ENCODE results near the gene OR51D1.

The OR51D1 gene

DNA sequence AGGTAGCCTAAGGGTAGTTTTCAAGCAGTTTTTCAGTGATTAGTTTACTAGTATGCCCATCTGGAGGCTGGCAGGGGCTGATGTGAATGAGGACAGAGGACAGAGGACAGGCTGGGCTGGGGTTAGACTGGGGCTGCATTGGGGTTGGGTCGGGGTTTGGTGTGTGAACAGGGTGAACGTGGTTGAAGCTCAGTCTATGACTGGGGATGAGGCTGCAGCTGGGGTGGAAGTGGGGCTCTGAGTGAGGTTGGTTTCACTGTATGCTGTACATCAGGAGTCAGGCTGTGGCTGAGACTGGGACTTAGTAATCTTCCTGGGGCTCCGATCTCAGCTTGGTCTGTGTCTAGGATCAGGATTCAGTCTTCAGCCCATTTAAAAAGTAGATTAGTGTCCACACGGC is 7.0 kb downstream of the OR51D1 start:
- H3K4me3 ChIP-seq (ENCODE audit: control insufficient read depth, low read depth, low read length): no peak overlapping the region
- no peak for DNase-seq (ENCODE audit: low read depth)
- TF ChIP-seq, protein P1, sequence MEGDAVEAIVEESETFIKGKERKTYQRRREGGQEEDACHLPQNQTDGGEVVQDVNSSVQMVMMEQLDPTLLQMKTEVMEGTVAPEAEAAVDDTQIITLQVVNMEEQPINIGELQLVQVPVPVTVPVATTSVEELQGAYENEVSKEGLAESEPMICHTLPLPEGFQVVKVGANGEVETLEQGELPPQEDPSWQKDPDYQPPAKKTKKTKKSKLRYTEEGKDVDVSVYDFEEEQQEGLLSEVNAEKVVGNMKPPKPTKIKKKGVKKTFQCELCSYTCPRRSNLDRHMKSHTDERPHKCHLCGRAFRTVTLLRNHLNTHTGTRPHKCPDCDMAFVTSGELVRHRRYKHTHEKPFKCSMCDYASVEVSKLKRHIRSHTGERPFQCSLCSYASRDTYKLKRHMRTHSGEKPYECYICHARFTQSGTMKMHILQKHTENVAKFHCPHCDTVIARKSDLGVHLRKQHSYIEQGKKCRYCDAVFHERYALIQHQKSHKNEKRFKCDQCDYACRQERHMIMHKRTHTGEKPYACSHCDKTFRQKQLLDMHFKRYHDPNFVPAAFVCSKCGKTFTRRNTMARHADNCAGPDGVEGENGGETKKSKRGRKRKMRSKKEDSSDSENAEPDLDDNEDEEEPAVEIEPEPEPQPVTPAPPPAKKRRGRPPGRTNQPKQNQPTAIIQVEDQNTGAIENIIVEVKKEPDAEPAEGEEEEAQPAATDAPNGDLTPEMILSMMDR (IDR thresholded peaks at IDR 0.05; ENCODE audit: control insufficient read depth, insufficient read depth, low read depth, low read length, missing control alignments): no peak

DNA sequence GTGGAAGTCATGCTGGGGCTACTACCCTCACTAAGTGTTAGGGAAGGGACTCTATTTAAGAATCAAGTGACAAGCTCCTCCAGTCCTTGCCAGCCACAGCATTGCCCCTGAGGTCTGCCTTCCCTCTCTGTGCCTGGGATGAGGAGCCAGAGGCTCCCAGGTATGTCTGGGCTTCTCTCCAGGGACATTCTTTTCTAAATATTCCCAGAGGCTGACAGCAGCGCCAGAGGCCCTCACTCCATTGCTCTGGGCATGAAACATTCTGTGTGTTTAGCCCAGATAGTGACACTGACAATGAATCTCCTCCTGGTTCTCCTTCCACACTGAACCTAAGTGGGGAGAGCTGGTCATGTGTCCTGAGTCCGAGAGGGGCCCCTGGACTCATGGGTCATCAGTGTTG is 8.7 kb downstream of the OR51D1 start:
- H3K4me3 ChIP-seq (ENCODE audit: control insufficient read depth, low read depth, low read length): no peak overlapping the region
- DNase-seq (ENCODE audit: low read depth): no peak
- TF ChIP-seq, protein P1 (IDR thresholded peaks at IDR 0.05; ENCODE audit: control insufficient read depth, insufficient read depth, low read depth, low read length, missing control alignments): no peak

DNA sequence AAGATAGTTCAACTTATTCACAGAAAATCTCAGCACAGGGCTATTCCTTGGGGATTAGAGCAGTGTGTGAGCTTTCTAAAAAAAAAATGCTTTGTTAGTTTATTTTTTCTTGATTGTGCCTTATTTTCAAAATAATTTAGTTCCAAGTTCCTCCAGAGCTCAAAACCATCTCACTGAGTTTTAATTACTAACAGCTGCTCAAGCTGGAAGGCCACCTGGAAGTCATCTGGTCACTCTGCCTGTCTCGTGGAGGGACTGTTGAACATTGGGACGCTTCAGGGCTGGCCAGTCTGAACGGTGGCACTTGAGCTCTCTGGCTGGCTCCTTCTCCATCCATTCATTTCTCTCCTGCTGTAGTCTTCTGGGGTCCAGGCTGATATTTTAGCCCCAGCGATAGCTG is 10.5 kb downstream of the OR51D1 start:
- TF ChIP-seq, protein P1 (IDR thresholded peaks at IDR 0.05; ENCODE audit: control insufficient read depth, insufficient read depth, low read depth, low read length, missing control alignments): no peak
- no peak for DNase-seq (ENCODE audit: low read depth)

DNA sequence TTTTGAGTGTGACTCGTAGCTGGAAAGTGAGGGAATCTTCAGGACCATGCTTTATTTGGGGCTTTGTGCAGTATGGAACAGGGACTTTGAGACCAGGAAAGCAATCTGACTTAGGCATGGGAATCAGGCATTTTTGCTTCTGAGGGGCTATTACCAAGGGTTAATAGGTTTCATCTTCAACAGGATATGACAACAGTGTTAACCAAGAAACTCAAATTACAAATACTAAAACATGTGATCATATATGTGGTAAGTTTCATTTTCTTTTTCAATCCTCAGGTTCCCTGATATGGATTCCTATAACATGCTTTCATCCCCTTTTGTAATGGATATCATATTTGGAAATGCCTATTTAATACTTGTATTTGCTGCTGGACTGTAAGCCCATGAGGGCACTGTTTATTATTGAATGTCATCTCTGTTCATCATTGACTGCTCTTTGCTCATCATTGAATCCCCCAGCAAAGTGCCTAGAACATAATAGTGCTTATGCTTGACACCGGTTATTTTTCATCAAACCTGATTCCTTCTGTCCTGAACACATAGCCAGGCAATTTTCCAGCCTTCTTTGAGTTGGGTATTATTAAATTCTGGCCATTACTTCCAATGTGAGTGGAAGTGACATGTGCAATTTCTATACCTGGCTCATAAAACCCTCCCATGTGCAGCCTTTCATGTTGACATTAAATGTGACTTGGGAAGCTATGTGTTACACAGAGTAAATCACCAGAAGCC is 17.5 kb downstream of the OR51D1 start:
- H3K4me3 ChIP-seq (ENCODE audit: control insufficient read depth, low read depth, low read length): no peak overlapping the region
- no peak for DNase-seq (ENCODE audit: low read depth)
- TF ChIP-seq, protein P1 (IDR thresholded peaks at IDR 0.05; ENCODE audit: control insufficient read depth, insufficient read depth, low read depth, low read length, missing control alignments): no peak

More for the DNA sequence above, 10.5 kb downstream of the OR51D1 start:
- H3K4me3 ChIP-seq (ENCODE audit: control insufficient read depth, low read depth, low read length): no peak overlapping the region

DNA sequence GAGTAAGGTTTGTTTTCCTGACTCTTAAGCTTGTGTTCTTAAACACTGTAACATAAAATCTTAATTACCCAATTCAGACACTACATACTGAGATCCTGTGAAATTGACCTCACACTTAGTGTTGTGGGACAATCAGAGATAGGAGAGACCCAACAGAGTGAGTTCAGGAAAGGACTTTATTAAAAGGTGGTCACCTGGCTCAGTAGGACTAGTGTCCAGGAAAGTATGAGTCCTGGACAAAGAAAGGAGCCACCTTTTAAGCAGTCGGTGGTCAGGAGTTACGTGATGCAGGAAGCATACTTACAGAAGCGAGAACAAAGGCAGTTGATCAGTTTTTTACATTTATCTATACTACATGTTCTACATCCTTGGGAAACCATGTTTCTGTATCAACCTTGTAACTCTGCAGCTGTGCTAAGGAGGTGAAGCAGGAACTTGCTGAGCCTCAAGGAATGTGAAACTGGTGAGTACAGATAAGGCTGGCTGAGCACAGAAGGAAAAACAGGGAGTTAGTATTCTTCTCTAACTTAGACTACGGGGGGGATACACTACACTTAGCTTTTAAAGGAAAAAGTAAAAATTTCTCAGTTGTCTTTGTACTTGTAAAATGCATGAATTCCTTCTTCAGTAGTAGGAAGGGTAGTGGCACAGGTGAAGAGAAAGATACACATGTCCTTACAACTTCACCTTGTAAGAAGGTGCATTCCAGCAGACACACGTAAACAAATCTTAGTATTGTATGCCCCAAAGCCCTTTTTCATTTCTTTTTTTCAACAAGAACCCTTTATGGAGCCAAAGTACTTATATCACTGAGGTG is 21.6 kb downstream of the OR51D1 start:
- H3K4me3 ChIP-seq (ENCODE audit: control insufficient read depth, low read depth, low read length): no peak overlapping the region
- TF ChIP-seq, protein P1 (IDR thresholded peaks at IDR 0.05; ENCODE audit: control insufficient read depth, insufficient read depth, low read depth, low read length, missing control alignments): no peak

DNA sequence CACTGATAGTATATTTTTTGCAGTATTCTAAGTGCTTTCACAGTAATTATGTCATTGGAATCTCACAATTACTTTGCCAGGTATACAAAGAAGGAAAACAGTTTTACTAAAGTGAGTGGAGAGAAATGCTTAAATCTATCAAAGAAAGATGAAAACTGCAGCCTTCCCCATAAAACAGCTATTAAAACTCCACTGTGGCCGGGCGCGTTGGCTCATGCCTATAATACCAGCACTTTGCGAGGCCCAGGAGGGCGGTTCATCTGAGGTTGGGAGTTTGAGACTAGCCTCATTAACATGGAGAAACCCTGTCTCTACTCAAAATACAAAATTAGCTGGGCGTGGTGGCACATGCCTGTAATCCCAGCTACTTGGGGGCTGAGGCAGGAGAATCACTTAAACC is 25.6 kb downstream of the OR51D1 start:
- H3K4me3 ChIP-seq (ENCODE audit: control insufficient read depth, low read depth, low read length): no peak overlapping the region
- DNase-seq (ENCODE audit: low read depth): no peak
- TF ChIP-seq, protein P1 (IDR thresholded peaks at IDR 0.05; ENCODE audit: control insufficient read depth, insufficient read depth, low read depth, low read length, missing control alignments): no peak

More for the DNA sequence above, 21.6 kb downstream of the OR51D1 start:
- DNase-seq (ENCODE audit: low read depth): no peak
